ENCODE data around the gene GFOD1. TPM values are rescaled to one million over a fixed set of nuclear protein-coding genes. Genes with fewer than 3 reads are reported as not detected.

GFOD1 gene
- 11.2 TPM for polyA plus RNA-seq (2012; ENCODE audit: missing spikeins)

GRCh38 chr6:13487122-13488014 lies at the start of gene GFOD1:
TSS of gene GFOD1 (minus strand) at chr6:13487600. CDS start at chr6:13486890, 710 bp downstream.
- DNase-seq (ENCODE audit: insufficient read length) (peak; percentile 84), FAIRE-seq (peak; percentile 89)
- TF ChIP-seq TAF1 (IDR thresholded peaks at IDR 0.05; ENCODE audit: borderline replicate concordance, low read depth, low read length) (0 out of 2 replicates have a peak, but pooled peaks have one; percentile 34), POLR2A (IDR thresholded peaks at IDR 0.05; ENCODE audit: low read depth, low read length) (peak; percentile 77), POLR2AphosphoS5 (IDR thresholded peaks at IDR 0.05; ENCODE audit: low read depth, low read length) (peak; percentile 67; the same call in 1 of the 2 replicates)

GRCh38 chr6:13536796-13537526 lies 49.6 kb upstream of the GFOD1 start:
- no peak for FAIRE-seq

GRCh38 chr6:13535306-13535705 lies 47.9 kb upstream of the GFOD1 start:
- FAIRE-seq, result no peak

More at GRCh38 chr6:13536796-13537526, 49.6 kb upstream of the GFOD1 start:
- no peak for TF ChIP-seq TAF1 (IDR thresholded peaks at IDR 0.05; ENCODE audit: borderline replicate concordance, low read depth, low read length)
- TF ChIP-seq POLR2A (IDR thresholded peaks at IDR 0.05; ENCODE audit: low read depth, low read length), result no peak
- no peak for TF ChIP-seq POLR2AphosphoS5 (IDR thresholded peaks at IDR 0.05; ENCODE audit: low read depth, low read length)
- DNase-seq (ENCODE audit: insufficient read length), result no peak

GRCh38 chr6:13534536-13534935 lies 47.1 kb upstream of the GFOD1 start:
- FAIRE-seq (no peak), DNase-seq (ENCODE audit: insufficient read length) (no peak)
- TF ChIP-seq POLR2AphosphoS5 (IDR thresholded peaks at IDR 0.05; ENCODE audit: low read depth, low read length), result no peak

More at GRCh38 chr6:13535306-13535705, 47.9 kb upstream of the GFOD1 start:
- TF ChIP-seq TAF1 (IDR thresholded peaks at IDR 0.05; ENCODE audit: borderline replicate concordance, low read depth, low read length) (no peak), POLR2AphosphoS5 (IDR thresholded peaks at IDR 0.05; ENCODE audit: low read depth, low read length) (no peak), POLR2A (IDR thresholded peaks at IDR 0.05; ENCODE audit: low read depth, low read length) (no peak)
- no peak for DNase-seq (ENCODE audit: insufficient read length)

GRCh38 chr6:13531956-13532355 lies 44.6 kb upstream of the GFOD1 start:
- no peak for FAIRE-seq
- TF ChIP-seq POLR2AphosphoS5 (IDR thresholded peaks at IDR 0.05; ENCODE audit: low read depth, low read length) (no peak), POLR2A (IDR thresholded peaks at IDR 0.05; ENCODE audit: low read depth, low read length) (no peak), TAF1 (IDR thresholded peaks at IDR 0.05; ENCODE audit: borderline replicate concordance, low read depth, low read length) (no peak)

GRCh38 chr6:13528777-13529343 lies 41.5 kb upstream of the GFOD1 start:
- no peak for FAIRE-seq
- no peak for DNase-seq (ENCODE audit: insufficient read length)
- TF ChIP-seq POLR2AphosphoS5 (IDR thresholded peaks at IDR 0.05; ENCODE audit: low read depth, low read length) (no peak), POLR2A (IDR thresholded peaks at IDR 0.05; ENCODE audit: low read depth, low read length) (no peak), TAF1 (IDR thresholded peaks at IDR 0.05; ENCODE audit: borderline replicate concordance, low read depth, low read length) (no peak)

More at GRCh38 chr6:13531956-13532355, 44.6 kb upstream of the GFOD1 start:
- DNase-seq (ENCODE audit: insufficient read length), result no peak

- DNase-seq (ENCODE audit: insufficient read length) (no peak), FAIRE-seq (no peak)
- TF ChIP-seq POLR2AphosphoS5 (IDR thresholded peaks at IDR 0.05; ENCODE audit: low read depth, low read length) (no peak), POLR2A (IDR thresholded peaks at IDR 0.05; ENCODE audit: low read depth, low read length) (no peak), TAF1 (IDR thresholded peaks at IDR 0.05; ENCODE audit: borderline replicate concordance, low read depth, low read length) (no peak)
Observed at GRCh38 chr6:13528232-13528631, 40.8 kb upstream of the GFOD1 start.

GRCh38 chr6:13527671-13528056 lies 40.3 kb upstream of the GFOD1 start:
- FAIRE-seq, result no peak
- no peak for DNase-seq (ENCODE audit: insufficient read length)
- TF ChIP-seq POLR2AphosphoS5 (IDR thresholded peaks at IDR 0.05; ENCODE audit: low read depth, low read length) (no peak), POLR2A (IDR thresholded peaks at IDR 0.05; ENCODE audit: low read depth, low read length) (no peak), TAF1 (IDR thresholded peaks at IDR 0.05; ENCODE audit: borderline replicate concordance, low read depth, low read length) (no peak)

GRCh38 chr6:13526727-13527670 lies 39.6 kb upstream of the GFOD1 start:
- FAIRE-seq, result peak; percentile 73
- TF ChIP-seq POLR2A (IDR thresholded peaks at IDR 0.05; ENCODE audit: low read depth, low read length) (no peak), TAF1 (IDR thresholded peaks at IDR 0.05; ENCODE audit: borderline replicate concordance, low read depth, low read length) (no peak), POLR2AphosphoS5 (IDR thresholded peaks at IDR 0.05; ENCODE audit: low read depth, low read length) (no peak)
- DNase-seq (ENCODE audit: insufficient read length), result peak; percentile 23

- DNase-seq (ENCODE audit: insufficient read length) (no peak), FAIRE-seq (no peak)
- no peak for TF ChIP-seq POLR2AphosphoS5 (IDR thresholded peaks at IDR 0.05; ENCODE audit: low read depth, low read length)
- no peak for TF ChIP-seq POLR2A (IDR thresholded peaks at IDR 0.05; ENCODE audit: low read depth, low read length)
- TF ChIP-seq TAF1 (IDR thresholded peaks at IDR 0.05; ENCODE audit: borderline replicate concordance, low read depth, low read length), result no peak
Observed at GRCh38 chr6:13526357-13526726, 38.9 kb upstream of the GFOD1 start.

Measured in GM12892 (cell line).